H1 (cell line): ENCODE results near the gene GTF2B. TPM values are rescaled to one million over a fixed set of nuclear protein-coding genes. Genes with fewer than 3 reads are reported as not detected.

Experiments used
- CHD1 ChIP-seq: IDR thresholded peaks from 2 replicates; pipeline ENCODE4 v1.6.1; 2012; ENCODE audit warnings: low read depth, low read length, improper control_type of control experiment
- FOSL1 ChIP-seq: IDR thresholded peaks from 2 replicates; pipeline ENCODE4 v1.6.1; 2011; ENCODE audit warnings: mild to moderate bottlenecking, low read depth, low read length, moderate library complexity; ENCODE audit not compliant: insufficient read depth
- GABPA ChIP-seq: IDR thresholded peaks from 2 replicates; pipeline ENCODE4 v1.6.1; 2011; ENCODE audit warnings: mild to moderate bottlenecking, low read length, moderate library complexity, borderline replicate concordance; ENCODE audit not compliant: insufficient read depth
- MAFK ChIP-seq: IDR thresholded peaks from 2 replicates; pipeline ENCODE4 v1.6.1; 2012; ENCODE audit warnings: low read depth, mild to moderate bottlenecking, improper control_type of control experiment, low read length
- SUZ12 ChIP-seq: fragments of 200-600 bp; sonication (generic); IDR thresholded peaks from 2 replicates; pipeline ENCODE4 v1.6.1; 2012; ENCODE audit warnings: mild to moderate bottlenecking, inconsistent platforms, low read length, moderate library complexity, mixed read lengths
- ZNF274 ChIP-seq: IDR thresholded peaks from 2 replicates; pipeline ENCODE4 v1.7.0; 2012; ENCODE audit warnings: low read length, borderline replicate concordance; ENCODE audit errors: extremely low read depth
- polyA plus RNA-seq, 7 experiments: library from polyadenylated mRNA; depleted of rRNA in 3 of 7; stranded (reverse) in 5 of 7; unstranded in 2 of 7; fragments of >200 nt in 5 of 7; fragments of 200-250 nt in 2 of 7; gene quantifications; 1 replicate in 5 of 7; 2 replicates in 1 of 7; 4 replicates in 1 of 7; pipeline versions ENCODE4 v1.2.1 to v1.2.3, GENCODE V29; 2011 to 2013; ENCODE audit warnings: missing spikeins in 2 of 7, mixed read lengths in 2 of 7
- total RNA-seq: library from RNA; stranded (reverse); fragmentation: NEBNext Ultra II Directional; extraction: Animal tissue kit (Norgen Biotek cat#: 25700); gene quantifications from 2 replicates; pipeline ENCODE4 v1.2.1, GENCODE V29; 2021
- TF ChIP-seq, protein P1 (sequence below): IDR thresholded peaks from 2 replicates; pipeline ENCODE4 v1.6.1; 2011; ENCODE audit warnings: low read depth, mild to moderate bottlenecking, low read length; ENCODE audit not compliant: insufficient read depth
- TF ChIP-seq, protein P2 (sequence below): IDR thresholded peaks from 2 replicates; pipeline ENCODE4 v1.6.1; 2012; ENCODE audit warnings: low read length, inconsistent platforms

Gene GTF2B
- total and polyA plus RNA-seq, 2 of the 8 experiments (the other 6 are each of a cell fraction or from before 2014, with no cell fraction given), result 14.9 to 15.6 TPM

DNA sequence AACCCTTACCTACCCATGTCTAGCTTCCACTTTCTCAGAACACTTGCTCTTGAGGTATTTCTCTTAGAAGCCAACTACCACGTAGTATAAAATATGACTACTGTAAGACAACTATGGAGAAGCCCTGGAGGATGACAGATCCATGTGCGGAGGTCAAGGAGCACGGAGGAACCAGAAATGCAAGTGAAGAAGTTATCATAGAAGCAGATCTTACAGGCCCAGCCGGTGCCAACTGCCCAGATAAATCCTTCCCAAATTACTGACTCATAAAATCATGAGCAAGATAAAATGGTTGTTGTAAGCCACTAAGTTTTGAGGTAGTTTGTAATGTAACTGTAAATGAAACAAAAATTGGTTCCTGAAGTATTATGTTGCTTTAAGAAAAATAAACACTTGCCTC is 12.6 kb downstream of the GTF2B start (continued):
- TF ChIP-seq CHD1 (no peak), SUZ12 (no peak), MAFK (no peak), GABPA (no peak), FOSL1 (no peak), ZNF274 (no peak)
- TF ChIP-seq, protein P1, sequence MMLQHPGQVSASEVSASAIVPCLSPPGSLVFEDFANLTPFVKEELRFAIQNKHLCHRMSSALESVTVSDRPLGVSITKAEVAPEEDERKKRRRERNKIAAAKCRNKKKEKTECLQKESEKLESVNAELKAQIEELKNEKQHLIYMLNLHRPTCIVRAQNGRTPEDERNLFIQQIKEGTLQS, result no peak
- TF ChIP-seq, protein P2, sequence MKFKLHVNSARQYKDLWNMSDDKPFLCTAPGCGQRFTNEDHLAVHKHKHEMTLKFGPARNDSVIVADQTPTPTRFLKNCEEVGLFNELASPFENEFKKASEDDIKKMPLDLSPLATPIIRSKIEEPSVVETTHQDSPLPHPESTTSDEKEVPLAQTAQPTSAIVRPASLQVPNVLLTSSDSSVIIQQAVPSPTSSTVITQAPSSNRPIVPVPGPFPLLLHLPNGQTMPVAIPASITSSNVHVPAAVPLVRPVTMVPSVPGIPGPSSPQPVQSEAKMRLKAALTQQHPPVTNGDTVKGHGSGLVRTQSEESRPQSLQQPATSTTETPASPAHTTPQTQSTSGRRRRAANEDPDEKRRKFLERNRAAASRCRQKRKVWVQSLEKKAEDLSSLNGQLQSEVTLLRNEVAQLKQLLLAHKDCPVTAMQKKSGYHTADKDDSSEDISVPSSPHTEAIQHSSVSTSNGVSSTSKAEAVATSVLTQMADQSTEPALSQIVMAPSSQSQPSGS, result no peak
